ENCODE data around the gene PHF21B.

DNA sequence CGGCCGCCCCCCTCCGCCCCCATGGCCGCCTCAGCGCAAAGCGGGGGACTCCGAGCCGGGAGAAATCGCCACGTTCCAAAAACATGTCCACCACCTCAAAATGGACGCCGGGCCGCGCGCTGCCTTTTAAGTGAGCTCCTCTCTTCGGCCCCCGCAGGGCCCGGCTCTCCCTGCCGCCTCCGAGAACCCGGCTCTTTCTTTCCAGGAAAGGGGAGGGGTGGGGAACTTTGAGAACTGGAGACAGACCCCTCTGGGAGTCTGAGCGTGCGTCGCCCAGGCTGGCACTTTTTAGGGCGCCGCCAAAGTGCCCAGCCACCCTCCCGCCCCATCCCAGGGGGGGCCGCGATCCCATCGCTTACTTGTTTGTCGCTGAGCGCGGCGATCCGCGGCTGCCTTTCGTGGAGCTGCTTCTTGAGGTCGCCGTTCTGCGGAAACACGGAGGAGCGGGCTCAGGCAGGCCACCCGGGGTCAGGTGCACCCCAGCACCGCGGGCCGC, 1.6 kb downstream of the PHF21B start:
- TF ChIP-seq, protein P1, sequence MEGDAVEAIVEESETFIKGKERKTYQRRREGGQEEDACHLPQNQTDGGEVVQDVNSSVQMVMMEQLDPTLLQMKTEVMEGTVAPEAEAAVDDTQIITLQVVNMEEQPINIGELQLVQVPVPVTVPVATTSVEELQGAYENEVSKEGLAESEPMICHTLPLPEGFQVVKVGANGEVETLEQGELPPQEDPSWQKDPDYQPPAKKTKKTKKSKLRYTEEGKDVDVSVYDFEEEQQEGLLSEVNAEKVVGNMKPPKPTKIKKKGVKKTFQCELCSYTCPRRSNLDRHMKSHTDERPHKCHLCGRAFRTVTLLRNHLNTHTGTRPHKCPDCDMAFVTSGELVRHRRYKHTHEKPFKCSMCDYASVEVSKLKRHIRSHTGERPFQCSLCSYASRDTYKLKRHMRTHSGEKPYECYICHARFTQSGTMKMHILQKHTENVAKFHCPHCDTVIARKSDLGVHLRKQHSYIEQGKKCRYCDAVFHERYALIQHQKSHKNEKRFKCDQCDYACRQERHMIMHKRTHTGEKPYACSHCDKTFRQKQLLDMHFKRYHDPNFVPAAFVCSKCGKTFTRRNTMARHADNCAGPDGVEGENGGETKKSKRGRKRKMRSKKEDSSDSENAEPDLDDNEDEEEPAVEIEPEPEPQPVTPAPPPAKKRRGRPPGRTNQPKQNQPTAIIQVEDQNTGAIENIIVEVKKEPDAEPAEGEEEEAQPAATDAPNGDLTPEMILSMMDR (conservative IDR thresholded peaks at IDR 0.05 in 1 of 2, IDR thresholded peaks at IDR 0.05 in 1 of 2; ENCODE audit: extremely low read depth in 1 of 2, insufficient read depth in 1 of 2, low read depth in 1 of 2, low read length in 2 of 2), result no peak
- TF ChIP-seq EZH2 (IDR thresholded peaks at IDR 0.05; ENCODE audit: borderline replicate concordance, low read length), result no peak
